ENCODE measurements around the gene PIEZO1. TPM values are rescaled to one million over a fixed set of nuclear protein-coding genes. Genes with fewer than 3 reads are reported as not detected.

PIEZO1 gene
- polyA plus RNA-seq, 2 of the 4 experiments (the other 2 are of a cell fraction), result 26.1 to 84.7 TPM

- FAIRE-seq, result no peak
- Histone ChIP-seq H3K4me3 (peak overlapping the region; percentile 75), H3K4me1 (peaks cover 14% of the 10 kb centered on the region; the same call in 1 of the 3 replicates), H3K27ac (peak overlapping the region; percentile 82 to 93), H3K9me3 (no peaks in the 10 kb centered on the region), H3K4me2 (peak overlapping the region; percentile 84)
- under 1% methylated on average over 17 of the region's 57 CpGs for WGBS (ENCODE audit: missing lambda C conversion rate)
- no peak for TF ChIP-seq HDAC2 (IDR thresholded peaks at IDR 0.05)
- no peak for TF ChIP-seq NPAS2 (CRISPR knock-in tag; IDR thresholded peaks at IDR 0.05; ENCODE audit: borderline replicate concordance)
- TF ChIP-seq RAD21 (conservative IDR thresholded peaks at IDR 0.05 in 1 of 2, IDR thresholded peaks at IDR 0.05 in 1 of 2), result no peak
- no peak for TF ChIP-seq MAFK (IDR thresholded peaks at IDR 0.05; ENCODE audit: partially characterized antibody)
- TF ChIP-seq POLR2A (IDR thresholded peaks at IDR 0.05; ENCODE audit: low read length), result no peak
- TF ChIP-seq BHLHE40 (IDR thresholded peaks at IDR 0.05; ENCODE audit: low read depth, low read length), result no peak
- no peak for TF ChIP-seq CBX8 (IDR thresholded peaks at IDR 0.05)
- no peak for TF ChIP-seq MAZ (IDR thresholded peaks at IDR 0.05; ENCODE audit: borderline replicate concordance, low read depth, low read length)
- TF ChIP-seq RARB (CRISPR knock-in tag; IDR thresholded peaks at IDR 0.05), result no peak
- TF ChIP-seq, protein P1, sequence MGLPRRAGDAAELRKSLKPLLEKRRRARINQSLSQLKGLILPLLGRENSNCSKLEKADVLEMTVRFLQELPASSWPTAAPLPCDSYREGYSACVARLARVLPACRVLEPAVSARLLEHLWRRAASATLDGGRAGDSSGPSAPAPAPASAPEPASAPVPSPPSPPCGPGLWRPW (IDR thresholded peaks at IDR 0.05), result no peak
- no peak for TF ChIP-seq EHF (CRISPR knock-in tag; IDR thresholded peaks at IDR 0.05)
- TF ChIP-seq PBX3 (IDR thresholded peaks at IDR 0.05), result no peak
- TF ChIP-seq PHF8 (IDR thresholded peaks at IDR 0.05; ENCODE audit: borderline replicate concordance, low read depth), result no peak
- no peak for TF ChIP-seq HEYL (CRISPR knock-in tag; IDR thresholded peaks at IDR 0.05)
- DNase-seq (ENCODE audit: low read depth in 1 of 2, low spot score in 1 of 2), result no peak
- ChIA-PET POLR2A (no interaction called here), CTCF (interaction anchor here (0.9 to 7.6 kb wide), 4 partner anchors 18 to 37 kb away, joined by 4 to 49 read pairs (median 4); no protein-coding TSS in a partner anchor)
- peak; percentile 2 to 16; a peak in 4 of 6 replicates for ATAC-seq
Measured at GRCh38 chr16:88705801-88706228, 79.2 kb downstream of the PIEZO1 start.

- ChIA-PET CTCF (interaction anchor here (0.9 to 7.6 kb wide), 3 partner anchors 18 to 38 kb away, joined by 4 to 49 read pairs (median 4); no protein-coding TSS in a partner anchor), POLR2A (no interaction called here)
Measured at GRCh38 chr16:88705076-88705684, 79.8 kb downstream of the PIEZO1 start.

More at GRCh38 chr16:88705076-88705684, 79.8 kb downstream of the PIEZO1 start:
- TF ChIP-seq CTCF (IDR thresholded peaks at IDR 0.05) (no peak), PBX3 (IDR thresholded peaks at IDR 0.05) (no peak), NFE2L2 (conservative IDR thresholded peaks at IDR 0.05; ENCODE audit: low read length) (no peak), MYC (IDR thresholded peaks at IDR 0.05; ENCODE audit: borderline replicate concordance, low read length) (no peak), JUNB (IDR thresholded peaks at IDR 0.05) (no peak), CBX8 (IDR thresholded peaks at IDR 0.05) (no peak), CEBPB (IDR thresholded peaks at IDR 0.05) (no peak), POLR2AphosphoS2 (conservative IDR thresholded peaks at IDR 0.05; ENCODE audit: low read length) (no peak), ZC3H11A (IDR thresholded peaks at IDR 0.05) (no peak), HOXB13 (CRISPR knock-in tag; IDR thresholded peaks at IDR 0.05; ENCODE audit: low read depth) (no peak), RFX5 (IDR thresholded peaks at IDR 0.05) (no peak), FOXS1 (CRISPR knock-in tag; IDR thresholded peaks at IDR 0.05) (no peak), POLR2A (IDR thresholded peaks at IDR 0.05; ENCODE audit: low read length) (no peak), CBX2 (IDR thresholded peaks at IDR 0.05; ENCODE audit: borderline replicate concordance, low read depth) (no peak), HOXB5 (CRISPR knock-in tag; IDR thresholded peaks at IDR 0.05) (no peak), SREBF2 (IDR thresholded peaks at IDR 0.05) (no peak), PHF8 (IDR thresholded peaks at IDR 0.05; ENCODE audit: borderline replicate concordance, low read depth) (no peak), REST (IDR thresholded peaks at IDR 0.05) (no peak)
- TF ChIP-seq, protein P2, sequence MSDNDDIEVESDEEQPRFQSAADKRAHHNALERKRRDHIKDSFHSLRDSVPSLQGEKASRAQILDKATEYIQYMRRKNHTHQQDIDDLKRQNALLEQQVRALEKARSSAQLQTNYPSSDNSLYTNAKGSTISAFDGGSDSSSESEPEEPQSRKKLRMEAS (IDR thresholded peaks at IDR 0.05), result no peak
- FAIRE-seq (no peak), DNase-seq (ENCODE audit: low read depth in 1 of 2, low spot score in 1 of 2) (no peak), ATAC-seq (no peak)
- peaks cover 14% of the 10 kb centered on the region; the same call in 1 of the 3 replicates for H3K4me1 ChIP-seq
- peak overlapping the region; percentile 84 for H3K4me2 ChIP-seq
- H3K27ac ChIP-seq, result peak overlapping the region; percentile 82 to 93; a peak in 5 of 6 replicates
- WGBS (ENCODE audit: missing lambda C conversion rate), result 39% methylated on average over 8 of the region's 9 CpGs
- H3K4me3 ChIP-seq, result peak overlapping the region; percentile 75
- no peaks in the 10 kb centered on the region for H3K9me3 ChIP-seq
